8988T (cell line): ENCODE results near the gene ZNF414.

ENCODE experiments used
- DNase-seq: peaks from one replicate; pipeline ENCODE4 v3.0.0; 2011

ZNF414 gene

GRCh38 chr19:8489561-8490394, 24.2 kb downstream of the ZNF414 start:
- no peak for DNase-seq

- no peak for DNase-seq
Observed at GRCh38 chr19:8488365-8488764, 25.6 kb downstream of the ZNF414 start.

- DNase-seq = no peak
Observed at GRCh38 chr19:8487137-8487851, 26.7 kb downstream of the ZNF414 start.

- DNase-seq = no peak
Observed at GRCh38 chr19:8486661-8487136, 27.3 kb downstream of the ZNF414 start.

- DNase-seq = no peak
Observed at GRCh38 chr19:8485561-8486371, 28.2 kb downstream of the ZNF414 start.

- DNase-seq = no peak
Observed at GRCh38 chr19:8484331-8484894, 29.6 kb downstream of the ZNF414 start.

GRCh38 chr19:8483165-8483564, 30.8 kb downstream of the ZNF414 start:
- DNase-seq = no peak

GRCh38 chr19:8482696-8483095, 31.3 kb downstream of the ZNF414 start:
- no peak for DNase-seq

GRCh38 chr19:8481616-8482015, 32.4 kb downstream of the ZNF414 start:
- DNase-seq = no peak

GRCh38 chr19:8481201-8481600, 32.8 kb downstream of the ZNF414 start:
- no peak for DNase-seq

GRCh38 chr19:8478598-8478997, 35.4 kb downstream of the ZNF414 start:
- DNase-seq = no peak

- no peak for DNase-seq
Observed at GRCh38 chr19:8477889-8478288, 36.1 kb downstream of the ZNF414 start.

GRCh38 chr19:8476524-8476923, 37.4 kb downstream of the ZNF414 start:
- DNase-seq = no peak

GRCh38 chr19:8475005-8475404, 39.0 kb downstream of the ZNF414 start:
- DNase-seq = no peak

- DNase-seq = no peak
Observed at GRCh38 chr19:8473648-8474476, 40.1 kb downstream of the ZNF414 start.

- DNase-seq = no peak
Observed at GRCh38 chr19:8469613-8470368, 44.2 kb downstream of the ZNF414 start.

- DNase-seq = no peak
Observed at GRCh38 chr19:8468761-8469373, 45.1 kb downstream of the ZNF414 start.

GRCh38 chr19:8468124-8468523, 45.8 kb downstream of the ZNF414 start:
- DNase-seq = no peak

GRCh38 chr19:8466018-8466417, 47.9 kb downstream of the ZNF414 start:
- no peak for DNase-seq

GRCh38 chr19:8463365-8463764, 50.6 kb downstream of the ZNF414 start:
- DNase-seq = no peak

GRCh38 chr19:8462571-8462970, 51.4 kb downstream of the ZNF414 start:
- DNase-seq = no peak
